Activated gamma-delta T cell treated with anti-CD3 and anti-CD28 coated beads, Interleukin-2, amount 50 U/mL, for 16 hours (primary cell): ENCODE data around the gene NOL4.

Experiments used
- DNase-seq: peaks from one replicate; pipeline ENCODE4 v3.0.0-alpha.2; 2020; ENCODE audit warnings: low read depth

NOL4 gene

GRCh38 chr18:34194239-34194638 is 30.5 kb downstream of the NOL4 start:
- no peak for DNase-seq

DNA sequence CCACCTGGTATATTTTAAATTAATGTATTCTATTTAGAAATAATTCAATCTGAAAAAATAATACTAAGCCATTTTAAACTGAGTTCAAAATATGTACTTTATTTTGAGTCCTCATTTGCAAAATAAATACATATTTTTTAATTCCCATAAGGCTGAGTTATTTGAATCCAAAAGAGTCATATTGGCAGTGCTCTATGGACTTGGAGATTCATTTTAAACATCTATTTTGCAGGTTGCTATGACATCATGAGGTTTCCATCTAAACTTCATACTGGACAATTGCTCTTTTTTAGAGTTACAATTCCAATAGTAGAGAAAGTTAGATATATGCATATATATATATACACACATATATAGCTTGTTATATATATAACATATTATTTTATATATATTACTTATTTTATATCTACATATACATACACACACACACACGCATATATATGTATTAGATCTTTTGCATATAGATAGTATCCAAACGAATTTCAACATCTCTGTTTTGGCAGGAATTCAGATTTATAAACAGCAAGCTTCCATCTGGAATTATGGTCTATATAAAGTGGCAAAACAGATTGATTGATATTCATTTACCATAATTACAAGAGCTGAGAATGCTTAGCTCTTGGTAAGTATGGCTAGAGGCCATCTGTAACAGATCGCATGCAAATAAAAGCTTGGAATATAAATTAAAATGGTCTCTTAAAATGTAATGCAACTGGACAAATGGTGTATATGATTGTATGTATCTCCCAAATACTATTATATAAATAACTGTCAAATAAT is 34.9 kb downstream of the NOL4 start:
- DNase-seq = no peak
